ENCODE data around the gene UNC45A. TPM values are rescaled to one million over a fixed set of nuclear protein-coding genes. Genes with fewer than 3 reads are reported as not detected.

The UNC45A gene
- total and polyA plus RNA-seq, 2 of the 13 experiments (the other 11 are each of a cell fraction or from before 2014, with no cell fraction given): 33.8 to 39.7 TPM

DNA sequence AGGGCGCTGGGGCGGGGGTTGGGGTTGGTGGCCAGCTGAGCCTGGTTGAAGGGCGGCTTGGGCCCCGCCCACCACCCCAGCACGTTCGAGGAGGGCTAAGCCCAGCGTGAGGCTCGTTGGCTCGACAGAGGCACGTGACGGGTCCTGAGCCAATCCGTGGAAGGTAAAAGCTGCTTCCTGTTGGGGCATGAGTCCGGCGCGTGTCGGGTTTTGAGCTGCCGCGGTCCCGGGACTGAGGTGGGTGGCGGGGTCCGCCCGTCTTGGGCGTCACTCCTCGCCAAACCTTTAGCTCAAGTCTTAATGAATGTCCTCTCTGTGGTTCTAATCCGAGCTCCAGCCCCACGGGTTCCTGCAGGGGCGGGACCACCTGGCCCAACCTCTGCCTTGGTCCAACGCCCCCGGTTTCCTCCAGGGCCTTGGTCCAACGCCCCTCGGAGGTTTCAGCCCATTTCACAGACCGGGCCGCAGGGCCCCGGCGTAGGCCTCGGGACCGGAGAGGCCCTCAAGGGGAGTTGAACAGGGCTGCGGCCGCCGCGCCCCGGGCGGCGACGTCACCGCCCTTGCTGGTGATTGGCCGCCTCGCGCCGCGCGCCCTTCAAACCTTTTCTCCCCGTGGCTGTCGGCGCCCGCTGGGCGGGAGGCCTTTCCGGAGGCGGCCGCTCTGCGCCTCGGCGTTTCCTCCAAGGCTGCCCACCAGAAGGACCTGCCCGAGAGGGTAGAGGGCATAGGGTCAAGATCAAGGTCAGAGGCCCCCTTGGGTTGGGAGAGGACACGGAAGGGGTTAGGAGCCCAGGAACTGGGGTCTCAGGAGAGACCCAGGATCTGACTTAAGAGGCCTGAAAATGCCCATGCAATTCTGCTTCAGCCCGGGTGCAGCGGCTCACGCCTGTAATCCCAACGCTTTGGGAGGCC, 19.9 kb downstream of the UNC45A start, which contains the start of gene RCCD1 (continued):
- TF ChIP-seq, protein P1, sequence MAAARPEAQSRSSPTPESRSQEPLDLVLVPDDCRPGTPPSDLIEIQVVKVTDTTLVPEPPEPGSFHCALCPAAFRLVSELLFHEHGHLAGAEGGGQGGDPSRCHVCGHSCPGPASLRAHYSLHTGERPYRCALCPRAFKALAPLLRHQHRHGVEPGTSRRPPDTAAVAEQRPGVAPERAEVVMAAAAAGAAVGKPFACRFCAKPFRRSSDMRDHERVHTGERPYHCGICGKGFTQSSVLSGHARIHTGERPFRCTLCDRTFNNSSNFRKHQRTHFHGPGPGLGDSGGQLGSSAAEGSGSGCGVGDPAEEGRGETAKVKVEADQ (CRISPR knock-in tag; IDR thresholded peaks at IDR 0.05; ENCODE audit: borderline replicate concordance): 0 out of 2 replicates have a peak, but pooled peaks have one; percentile 27
- no peak for TF ChIP-seq PCBP1 (IDR thresholded peaks at IDR 0.05; ENCODE audit: borderline replicate concordance, low read depth, low read length)
- TF ChIP-seq GATAD2A (CRISPR knock-in tag; IDR thresholded peaks at IDR 0.05): no peak
- peak; percentile 59; the same call in 1 of the 2 replicates for TF ChIP-seq KDM5A (IDR thresholded peaks at IDR 0.05; ENCODE audit: borderline replicate concordance, low read length)
- no peak for TF ChIP-seq ZNF143 (CRISPR knock-in tag; IDR thresholded peaks at IDR 0.05)
- TF ChIP-seq ZMYM3 (CRISPR knock-in tag; IDR thresholded peaks at IDR 0.05): peak; percentile 62
- TF ChIP-seq REPIN1 (CRISPR knock-in tag; IDR thresholded peaks at IDR 0.05; ENCODE audit: borderline replicate concordance, low read depth): peak; percentile 35; the same call in 1 of the 2 replicates
- peak; percentile 27; the same call in 1 of the 2 replicates for TF ChIP-seq ZKSCAN8 (CRISPR knock-in tag; IDR thresholded peaks at IDR 0.05; ENCODE audit: borderline replicate concordance)
- TF ChIP-seq, protein P2, sequence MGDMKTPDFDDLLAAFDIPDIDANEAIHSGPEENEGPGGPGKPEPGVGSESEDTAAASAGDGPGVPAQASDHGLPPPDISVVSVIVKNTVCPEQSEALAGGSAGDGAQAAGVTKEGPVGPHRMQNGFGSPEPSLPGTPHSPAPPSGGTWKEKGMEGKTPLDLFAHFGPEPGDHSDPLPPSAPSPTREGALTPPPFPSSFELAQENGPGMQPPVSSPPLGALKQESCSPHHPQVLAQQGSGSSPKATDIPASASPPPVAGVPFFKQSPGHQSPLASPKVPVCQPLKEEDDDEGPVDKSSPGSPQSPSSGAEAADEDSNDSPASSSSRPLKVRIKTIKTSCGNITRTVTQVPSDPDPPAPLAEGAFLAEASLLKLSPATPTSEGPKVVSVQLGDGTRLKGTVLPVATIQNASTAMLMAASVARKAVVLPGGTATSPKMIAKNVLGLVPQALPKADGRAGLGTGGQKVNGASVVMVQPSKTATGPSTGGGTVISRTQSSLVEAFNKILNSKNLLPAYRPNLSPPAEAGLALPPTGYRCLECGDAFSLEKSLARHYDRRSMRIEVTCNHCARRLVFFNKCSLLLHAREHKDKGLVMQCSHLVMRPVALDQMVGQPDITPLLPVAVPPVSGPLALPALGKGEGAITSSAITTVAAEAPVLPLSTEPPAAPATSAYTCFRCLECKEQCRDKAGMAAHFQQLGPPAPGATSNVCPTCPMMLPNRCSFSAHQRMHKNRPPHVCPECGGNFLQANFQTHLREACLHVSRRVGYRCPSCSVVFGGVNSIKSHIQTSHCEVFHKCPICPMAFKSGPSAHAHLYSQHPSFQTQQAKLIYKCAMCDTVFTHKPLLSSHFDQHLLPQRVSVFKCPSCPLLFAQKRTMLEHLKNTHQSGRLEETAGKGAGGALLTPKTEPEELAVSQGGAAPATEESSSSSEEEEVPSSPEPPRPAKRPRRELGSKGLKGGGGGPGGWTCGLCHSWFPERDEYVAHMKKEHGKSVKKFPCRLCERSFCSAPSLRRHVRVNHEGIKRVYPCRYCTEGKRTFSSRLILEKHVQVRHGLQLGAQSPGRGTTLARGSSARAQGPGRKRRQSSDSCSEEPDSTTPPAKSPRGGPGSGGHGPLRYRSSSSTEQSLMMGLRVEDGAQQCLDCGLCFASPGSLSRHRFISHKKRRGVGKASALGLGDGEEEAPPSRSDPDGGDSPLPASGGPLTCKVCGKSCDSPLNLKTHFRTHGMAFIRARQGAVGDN (CRISPR knock-in tag; IDR thresholded peaks at IDR 0.05): peak; percentile 95
- TF ChIP-seq, protein P3, sequence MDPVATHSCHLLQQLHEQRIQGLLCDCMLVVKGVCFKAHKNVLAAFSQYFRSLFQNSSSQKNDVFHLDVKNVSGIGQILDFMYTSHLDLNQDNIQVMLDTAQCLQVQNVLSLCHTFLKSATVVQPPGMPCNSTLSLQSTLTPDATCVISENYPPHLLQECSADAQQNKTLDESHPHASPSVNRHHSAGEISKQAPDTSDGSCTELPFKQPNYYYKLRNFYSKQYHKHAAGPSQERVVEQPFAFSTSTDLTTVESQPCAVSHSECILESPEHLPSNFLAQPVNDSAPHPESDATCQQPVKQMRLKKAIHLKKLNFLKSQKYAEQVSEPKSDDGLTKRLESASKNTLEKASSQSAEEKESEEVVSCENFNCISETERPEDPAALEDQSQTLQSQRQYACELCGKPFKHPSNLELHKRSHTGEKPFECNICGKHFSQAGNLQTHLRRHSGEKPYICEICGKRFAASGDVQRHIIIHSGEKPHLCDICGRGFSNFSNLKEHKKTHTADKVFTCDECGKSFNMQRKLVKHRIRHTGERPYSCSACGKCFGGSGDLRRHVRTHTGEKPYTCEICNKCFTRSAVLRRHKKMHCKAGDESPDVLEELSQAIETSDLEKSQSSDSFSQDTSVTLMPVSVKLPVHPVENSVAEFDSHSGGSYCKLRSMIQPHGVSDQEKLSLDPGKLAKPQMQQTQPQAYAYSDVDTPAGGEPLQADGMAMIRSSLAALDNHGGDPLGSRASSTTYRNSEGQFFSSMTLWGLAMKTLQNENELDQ (CRISPR knock-in tag; IDR thresholded peaks at IDR 0.05; ENCODE audit: borderline replicate concordance): no peak
- peak; percentile 96 for TF ChIP-seq SIN3B (IDR thresholded peaks at IDR 0.05; ENCODE audit: low read length)
- TF ChIP-seq HMG20A (CRISPR knock-in tag; IDR thresholded peaks at IDR 0.05; ENCODE audit: borderline replicate concordance): no peak; the same call in 1 of the 2 replicates
- TF ChIP-seq, protein P4, sequence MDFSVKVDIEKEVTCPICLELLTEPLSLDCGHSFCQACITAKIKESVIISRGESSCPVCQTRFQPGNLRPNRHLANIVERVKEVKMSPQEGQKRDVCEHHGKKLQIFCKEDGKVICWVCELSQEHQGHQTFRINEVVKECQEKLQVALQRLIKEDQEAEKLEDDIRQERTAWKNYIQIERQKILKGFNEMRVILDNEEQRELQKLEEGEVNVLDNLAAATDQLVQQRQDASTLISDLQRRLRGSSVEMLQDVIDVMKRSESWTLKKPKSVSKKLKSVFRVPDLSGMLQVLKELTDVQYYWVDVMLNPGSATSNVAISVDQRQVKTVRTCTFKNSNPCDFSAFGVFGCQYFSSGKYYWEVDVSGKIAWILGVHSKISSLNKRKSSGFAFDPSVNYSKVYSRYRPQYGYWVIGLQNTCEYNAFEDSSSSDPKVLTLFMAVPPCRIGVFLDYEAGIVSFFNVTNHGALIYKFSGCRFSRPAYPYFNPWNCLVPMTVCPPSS (IDR thresholded peaks at IDR 0.05): no peak
- TF ChIP-seq ZNF713 (CRISPR knock-in tag; IDR thresholded peaks at IDR 0.05): 0 out of 2 replicates have a peak, but pooled peaks have one; percentile 39
- no peak for TF ChIP-seq XBP1 (CRISPR knock-in tag; IDR thresholded peaks at IDR 0.05)
- TF ChIP-seq ZNF3 (CRISPR knock-in tag; IDR thresholded peaks at IDR 0.05): no peak
- 0 out of 2 replicates have a peak, but pooled peaks have one; percentile 35 for TF ChIP-seq ZNF549 (CRISPR knock-in tag; IDR thresholded peaks at IDR 0.05)
- no peak for TF ChIP-seq STAG1 (CRISPR knock-in tag; IDR thresholded peaks at IDR 0.05)
- TF ChIP-seq, protein P5, sequence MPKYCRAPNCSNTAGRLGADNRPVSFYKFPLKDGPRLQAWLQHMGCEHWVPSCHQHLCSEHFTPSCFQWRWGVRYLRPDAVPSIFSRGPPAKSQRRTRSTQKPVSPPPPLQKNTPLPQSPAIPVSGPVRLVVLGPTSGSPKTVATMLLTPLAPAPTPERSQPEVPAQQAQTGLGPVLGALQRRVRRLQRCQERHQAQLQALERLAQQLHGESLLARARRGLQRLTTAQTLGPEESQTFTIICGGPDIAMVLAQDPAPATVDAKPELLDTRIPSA (CRISPR knock-in tag; IDR thresholded peaks at IDR 0.05; ENCODE audit: borderline replicate concordance): peak; percentile 56; the same call in 1 of the 2 replicates
- peak; percentile 62; the same call in 1 of the 2 replicates for TF ChIP-seq ZNF709 (CRISPR knock-in tag; IDR thresholded peaks at IDR 0.05)

Measured in HepG2 (cell line).